ENCODE data around the gene AKAP13. TPM values are rescaled to one million over a fixed set of nuclear protein-coding genes. Genes with fewer than 3 reads are reported as not detected.

The AKAP13 gene
- total RNA-seq, 4 donors from 2014 or later, result 332 to 362 (median 351) TPM

DNA sequence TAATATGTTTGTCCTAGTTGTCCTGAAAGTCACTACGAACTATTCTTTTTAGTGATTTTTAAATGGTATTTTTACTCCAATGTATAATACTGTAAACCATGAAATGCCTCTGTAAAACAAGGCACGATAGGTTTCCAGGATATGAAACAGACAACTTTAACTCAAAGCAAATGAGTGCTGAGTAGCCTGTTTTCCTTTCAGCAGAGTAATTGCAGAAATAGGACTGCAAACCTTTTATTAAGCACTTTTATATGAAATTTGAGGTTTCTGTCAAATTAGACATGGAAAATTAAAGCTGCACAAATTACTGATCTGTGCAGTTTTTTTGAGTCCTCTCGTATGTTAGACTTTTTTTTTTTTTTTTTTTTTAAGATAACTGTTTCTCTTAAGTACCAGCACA, 16.2 kb downstream of the AKAP13 start:
- no peak overlapping the region for H3K27ac ChIP-seq
- no peaks in the 10 kb centered on the region for H3K9me3 ChIP-seq
- TF ChIP-seq POLR2A (IDR thresholded peaks at IDR 0.05) (no peak), CTCF (IDR thresholded peaks at IDR 0.05) (no peak), EP300 (IDR thresholded peaks at IDR 0.05) (no peak)
- H3K27me3 ChIP-seq, result no peaks in the 10 kb centered on the region
- no peak for DNase-seq (ENCODE audit: low spot score in 2 of 2)
- H3K4me1 ChIP-seq, result peaks cover 0 to 44% (median 9%) of the 10 kb centered on the region in 4 donors
- H3K4me3 ChIP-seq, result no peak overlapping the region
- no peaks in the 10 kb centered on the region for H3K36me3 ChIP-seq
- 68 to 69% methylated on average over 3 of the region's 3 CpGs for whole genome bisulfite sequencing, 2 donors

DNA sequence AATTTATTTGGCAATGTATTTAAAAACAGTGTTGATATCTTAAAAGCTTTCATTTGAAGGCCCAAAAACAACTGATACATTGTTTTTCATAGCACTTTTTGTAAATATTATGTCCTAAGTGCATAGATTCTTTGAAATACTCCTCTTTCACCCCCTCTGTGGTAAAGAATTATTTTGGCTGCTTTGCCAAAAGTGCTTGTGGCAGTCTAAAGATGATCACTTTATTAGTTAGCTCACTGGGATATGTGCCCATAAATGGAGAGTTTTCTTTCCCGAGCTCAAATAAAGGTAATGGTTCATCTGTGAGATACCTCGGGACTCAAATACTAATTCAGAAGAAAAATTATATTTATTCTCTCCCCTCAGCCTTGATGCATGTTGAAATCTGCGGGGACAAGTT, 16.7 kb downstream of the AKAP13 start:
- Histone ChIP-seq H3K4me3 (no peak overlapping the region), H3K27me3 (no peaks in the 10 kb centered on the region), H3K27ac (no peak overlapping the region), H3K36me3 (no peaks in the 10 kb centered on the region), H3K9me3 (no peaks in the 10 kb centered on the region), H3K4me1 (peaks cover 0 to 50% (median 12%) of the 10 kb centered on the region in 4 donors)
- WGBS, 2 donors, result 45 to 80% methylated on average over 3 of the region's 3 CpGs
- no peak for TF ChIP-seq CTCF (IDR thresholded peaks at IDR 0.05)
- no peak for TF ChIP-seq EP300 (IDR thresholded peaks at IDR 0.05)
- TF ChIP-seq POLR2A (IDR thresholded peaks at IDR 0.05), result no peak
- DNase-seq (ENCODE audit: low spot score in 2 of 2), result no peak

- H3K9me3 ChIP-seq, result no peaks in the 10 kb centered on the region
- no peak overlapping the region for H3K27ac ChIP-seq
- no peak for TF ChIP-seq EP300 (IDR thresholded peaks at IDR 0.05)
- no peak for TF ChIP-seq POLR2A (IDR thresholded peaks at IDR 0.05)
- TF ChIP-seq CTCF (IDR thresholded peaks at IDR 0.05), result no peak
- peaks cover 0 to 57% (median 19%) of the 10 kb centered on the region in 4 donors for H3K4me1 ChIP-seq
- H3K27me3 ChIP-seq, result no peaks in the 10 kb centered on the region
- no peaks in the 10 kb centered on the region for H3K36me3 ChIP-seq
- no peak for DNase-seq (ENCODE audit: low spot score in 2 of 2)
- H3K4me3 ChIP-seq, result no peak overlapping the region
- WGBS, 2 donors, result 50 to 56% methylated on average over 3 of the region's 3 CpGs
These were observed 17.5 kb downstream of the AKAP13 start for GRCh38 chr15:85397926-85398325.

- TF ChIP-seq POLR2A (IDR thresholded peaks at IDR 0.05), result no peak
- no peak for TF ChIP-seq CTCF (IDR thresholded peaks at IDR 0.05)
- TF ChIP-seq EP300 (IDR thresholded peaks at IDR 0.05), result no peak
- Histone ChIP-seq H3K4me1 (peaks cover 0 to 61% (median 26%) of the 10 kb centered on the region in 4 donors), H3K36me3 (no peaks in the 10 kb centered on the region), H3K27ac (no peak overlapping the region), H3K4me3 (no peak overlapping the region), H3K9me3 (no peaks in the 10 kb centered on the region), H3K27me3 (no peaks in the 10 kb centered on the region)
- no peak for DNase-seq (ENCODE audit: low spot score in 2 of 2)
- 89 to 91% methylated on average over 2 of the region's 2 CpGs for WGBS, 2 donors
These were observed 18.4 kb downstream of the AKAP13 start for GRCh38 chr15:85398822-85399221.

- H3K27ac ChIP-seq, result no peak overlapping the region
- no peak for TF ChIP-seq POLR2A (IDR thresholded peaks at IDR 0.05)
- no peak for TF ChIP-seq CTCF (IDR thresholded peaks at IDR 0.05)
- TF ChIP-seq EP300 (IDR thresholded peaks at IDR 0.05), result no peak
- peaks cover 0 to 64% (median 32%) of the 10 kb centered on the region in 4 donors for H3K4me1 ChIP-seq
- H3K27me3 ChIP-seq, result no peaks in the 10 kb centered on the region
- no peaks in the 10 kb centered on the region for H3K36me3 ChIP-seq
- WGBS, 2 donors, result 89 to 92% methylated on average over 5 of the region's 5 CpGs
- no peak overlapping the region for H3K4me3 ChIP-seq
- no peaks in the 10 kb centered on the region for H3K9me3 ChIP-seq
- DNase-seq (ENCODE audit: low spot score in 2 of 2), result no peak
These were observed 19.2 kb downstream of the AKAP13 start for GRCh38 chr15:85399627-85400026.
